HG03139 (cell line): ENCODE measurements around the gene WWC2.
"Not testable (repeated sequence)": the region's sequence is repeated elsewhere in the genome, so short reads cannot be mapped to it uniquely, and the experiment has no call there.

Source experiments
- ATAC-seq: cut with Tn5 transposase; IDR thresholded peaks from one replicate; pipeline ENCODE4 v1.9.1; 2021; ENCODE audit not compliant: unreplicated experiment

WWC2 gene

GRCh38 chr4:183139972-183140570 lies 41.0 kb downstream of the WWC2 start:
- no peak for ATAC-seq

- no peak for ATAC-seq
Observed at GRCh38 chr4:183140911-183141320, 41.9 kb downstream of the WWC2 start.

- ATAC-seq = no peak
Observed at GRCh38 chr4:183141997-183142396, 42.9 kb downstream of the WWC2 start.

GRCh38 chr4:183142571-183143550 lies 43.8 kb downstream of the WWC2 start:
- ATAC-seq = no peak

GRCh38 chr4:183144787-183145186 lies 45.7 kb downstream of the WWC2 start:
- ATAC-seq = no peak

GRCh38 chr4:183145773-183146172 lies 46.7 kb downstream of the WWC2 start:
- ATAC-seq = no peak

- ATAC-seq = no peak
Observed at GRCh38 chr4:183146478-183146877, 47.4 kb downstream of the WWC2 start.

- no peak for ATAC-seq
Observed at GRCh38 chr4:183147196-183147595, 48.1 kb downstream of the WWC2 start.

- ATAC-seq = no peak
Observed at GRCh38 chr4:183147983-183148382, 48.9 kb downstream of the WWC2 start.

GRCh38 chr4:183149616-183150539 lies 50.8 kb downstream of the WWC2 start:
- ATAC-seq = no peak

GRCh38 chr4:183150664-183151063 lies 51.6 kb downstream of the WWC2 start:
- ATAC-seq = not testable (repeated sequence)

- not testable (repeated sequence) for ATAC-seq
Observed at GRCh38 chr4:183152232-183152631, 53.2 kb downstream of the WWC2 start.

- no peak for ATAC-seq
Observed at GRCh38 chr4:183153190-183153916, 54.3 kb downstream of the WWC2 start.

- no peak for ATAC-seq
Observed at GRCh38 chr4:183154701-183155391, 55.8 kb downstream of the WWC2 start.

GRCh38 chr4:183155450-183156184 lies 56.6 kb downstream of the WWC2 start:
- no peak for ATAC-seq

GRCh38 chr4:183157215-183157614 lies 58.2 kb downstream of the WWC2 start:
- no peak for ATAC-seq

- ATAC-seq = no peak
Observed at GRCh38 chr4:183158062-183158461, 59.0 kb downstream of the WWC2 start.

GRCh38 chr4:183161630-183162029 lies 62.6 kb downstream of the WWC2 start:
- ATAC-seq = no peak

GRCh38 chr4:183163135-183163534 lies 64.1 kb downstream of the WWC2 start:
- ATAC-seq = no peak
